HCT116 (cell line): ENCODE measurements around the gene FAM110D. TPM values are rescaled to one million over a fixed set of nuclear protein-coding genes. Genes with fewer than 3 reads are reported as not detected.
A peak's percentile ranks its signal among the peaks of the same experiment; 100 is the strongest.

Experiments used
- ATAC-seq: fragments of 200-7000 bp; cut with Tn5 transposase; 2 replicates; pipeline ENCODE4 v1.9.1; 2020; ENCODE audit warnings: mild to moderate bottlenecking, moderate library complexity
- BruUV-seq: library from RNA; stranded (reverse); fragments of 400-500 nt; replicated peaks from 2 replicates; lab custom pipeline; 2021; lab: Mats Ljungman, UMichigan
- CTCF ChIA-PET: fragments of 300-600 bp; sonication (Branson Sonifier 250); formaldehyde crosslinking; loops from one replicate; lab custom pipeline; 2021; ENCODE audit warnings: antibody characterized with exemption; lab: Charles Lee
- POLR2A ChIA-PET: fragments of 300-600, 350-600 bp; sonication (Branson Sonifier 250); formaldehyde crosslinking; loops from one replicate; lab custom pipeline; 2021; ENCODE audit warnings: antibody characterized with exemption; lab: Charles Lee
- RAD21 ChIA-PET, 2 experiments: fragments of 300-600 bp; sonication (Branson Sonifier 250); formaldehyde crosslinking; loops; one replicate each; lab custom pipeline; 2023; ENCODE audit warnings: low total read pairs in 2 of 2; ENCODE audit not compliant: uncharacterized antibody in 2 of 2, unreplicated experiment in 2 of 2, low non-redundant PET in 1 of 2; lab: Charles Lee
- DNase-seq: peaks from one replicate; pipeline ENCODE4 v3.0.0-alpha.2; 2010; ENCODE audit warnings: low read depth, low spot score
- H2AFZ ChIP-seq: fragments of 200-600 bp; shearing (Covaris generic), sonication (generic); 2 replicates; pipeline ENCODE4 v1.6.1; 2017; ENCODE audit warnings: low read depth, mixed run types, mixed read lengths, antibody characterized with exemption, low read length; ENCODE audit not compliant: poor library complexity, severe bottlenecking
- H3K27ac ChIP-seq: 2 replicates; pipeline ENCODE4 v1.5.1; 2012; ENCODE audit warnings: low read depth, low read length
- H3K27me3 ChIP-seq: fragments of 200-600 bp; sonication (generic); 2 replicates; pipeline ENCODE4 v1.6.1; 2016; ENCODE audit warnings: mixed run types, low read length, mixed read lengths; ENCODE audit not compliant: insufficient read depth
- H3K36me3 ChIP-seq, 2 experiments: fragments of 200-500 bp in 1 of 2; fragments of 200-600 bp in 1 of 2; sonication (Bioruptor generic) in 1 of 2; sonication (generic) in 1 of 2; 2 replicates each; pipeline versions ENCODE4 v1.5.1 to v1.6.1; 2014 to 2016; ENCODE audit warnings: low read length in 2 of 2, inconsistent platforms in 1 of 2, mixed read lengths in 1 of 2, mixed run types in 1 of 2; ENCODE audit not compliant: insufficient read depth in 2 of 2, control insufficient read depth in 1 of 2
- H3K4me1 ChIP-seq, 2 experiments: fragments of 200-600 bp in 1 of 2; sonication (generic) in 1 of 2; 2 replicates each; pipeline versions ENCODE4 v1.5.1 to v1.6.1; 2012 to 2017; ENCODE audit warnings: low read length in 2 of 2, inconsistent platforms in 1 of 2, mild to moderate bottlenecking in 1 of 2, mixed read lengths in 1 of 2, mixed run types in 1 of 2, moderate library complexity in 1 of 2; ENCODE audit not compliant: insufficient read depth in 2 of 2, control insufficient read depth in 1 of 2
- H3K4me2 ChIP-seq: fragments of 200-600 bp; sonication (generic); 2 replicates; pipeline ENCODE4 v1.6.1; 2017; ENCODE audit warnings: mixed run types, low read length, mixed read lengths
- H3K4me3 ChIP-seq, 2 experiments: fragments of 200-600 bp in 1 of 2; sonication (generic) in 1 of 2; replicated peaks in 1 of 2; 2 replicates each; pipeline ENCODE4 v1.5.1; 2011 to 2016; ENCODE audit warnings: low read length in 2 of 2, control low read depth in 1 of 2, low read depth in 1 of 2, mild to moderate bottlenecking in 1 of 2, mixed read lengths in 1 of 2, mixed run types in 1 of 2
- H3K79me2 ChIP-seq: fragments of 200-600 bp; sonication (generic); 2 replicates; pipeline ENCODE4 v1.6.1; 2017; ENCODE audit warnings: mild to moderate bottlenecking, mixed run types, low read length, moderate library complexity, mixed read lengths; ENCODE audit not compliant: insufficient read depth
- H3K9ac ChIP-seq: fragments of 200-600 bp; sonication (generic); 2 replicates; pipeline ENCODE4 v1.6.1; 2016; ENCODE audit warnings: low read length, mixed read lengths
- H3K9me2 ChIP-seq: fragments of 200-600 bp; sonication (generic), shearing (Covaris generic); 2 replicates; pipeline ENCODE4 v1.6.1; 2017; ENCODE audit warnings: mixed run types, mild to moderate bottlenecking, moderate library complexity; ENCODE audit not compliant: insufficient read depth
- H3K9me3 ChIP-seq, 2 experiments: fragments of 200-500 bp in 1 of 2; fragments of 200-600 bp in 1 of 2; sonication (Bioruptor generic) in 1 of 2; sonication (generic) in 1 of 2; 2 replicates each; pipeline ENCODE4 v1.6.1; 2014 to 2017; ENCODE audit warnings: low read length in 2 of 2, mixed read lengths in 2 of 2, inconsistent platforms in 1 of 2, low read depth in 1 of 2, mild to moderate bottlenecking in 1 of 2, mixed run types in 1 of 2, moderate library complexity in 1 of 2; ENCODE audit not compliant: control insufficient read depth in 1 of 2, insufficient read depth in 1 of 2
- H4K20me1 ChIP-seq: fragments of 200-600 bp; sonication (generic), shearing (Covaris generic); 2 replicates; pipeline ENCODE4 v1.6.1; 2017; ENCODE audit warnings: mixed run types, mild to moderate bottlenecking, moderate library complexity; ENCODE audit not compliant: insufficient read depth
- FOSL1 ChIP-seq: IDR thresholded peaks from 2 replicates; pipeline ENCODE4 v1.6.1; 2012; ENCODE audit warnings: low read depth
- JUND ChIP-seq: IDR thresholded peaks from 2 replicates; pipeline ENCODE4 v1.6.1; 2012
- POLR2AphosphoS5 ChIP-seq: IDR thresholded peaks from 2 replicates; pipeline ENCODE4 v1.6.1; 2011; ENCODE audit warnings: mild to moderate bottlenecking, low read depth, low read length, moderate library complexity
- RAD21 ChIP-seq: IDR thresholded peaks from 2 replicates; pipeline ENCODE4 v1.6.1; 2012; ENCODE audit warnings: low read depth, mild to moderate bottlenecking
- TCF7L2 ChIP-seq: IDR thresholded peaks from 2 replicates; pipeline ENCODE4 v1.7.0; 2011; ENCODE audit warnings: borderline replicate concordance, inconsistent platforms; ENCODE audit not compliant: insufficient read depth, insufficient read length; ENCODE audit errors: extremely low read depth
- YY1 ChIP-seq: IDR thresholded peaks from 2 replicates; pipeline ENCODE4 v1.6.1; 2011; ENCODE audit warnings: low read length, low read depth, moderate library complexity, mild to moderate bottlenecking; ENCODE audit not compliant: insufficient replicate concordance; ENCODE audit errors: extremely low read depth
- ZFX ChIP-seq: fragments of 450-650 bp; IDR thresholded peaks from 2 replicates; pipeline ENCODE4 v1.6.1; 2017
- intact Hi-C: fragments of 100-400 bp; cut with micrococcal nuclease; formaldehyde crosslinking; loops from 2 replicates; pipeline ENCODE4 v1.10.0; 2022
- total RNA-seq: library from RNA; stranded (reverse); gene quantifications from one replicate; pipeline ENCODE4 v1.2.1, GENCODE V29; 2021; ENCODE audit not compliant: unreplicated experiment
- TF ChIP-seq, protein P1 (sequence below): IDR thresholded peaks from 2 replicates; pipeline ENCODE4 v1.6.1; 2012
- TF ChIP-seq, protein P2 (sequence below): IDR thresholded peaks from 2 replicates; pipeline ENCODE4 v1.6.1; 2012
- TF ChIP-seq, protein P3 (sequence below), 3 experiments: fragments of 200-600 bp in 1 of 3; sonication (generic) in 1 of 3; IDR thresholded peaks in 2 of 3; conservative IDR thresholded peaks in 1 of 3; 2 replicates each; pipeline ENCODE4 v1.5.1; 2012 to 2017; ENCODE audit warnings: low read depth in 2 of 3, low read length in 2 of 3, antibody characterized with exemption in 1 of 3, borderline replicate concordance in 1 of 3, control low read depth in 1 of 3, mild to moderate bottlenecking in 1 of 3, mixed read lengths in 1 of 3, mixed run types in 1 of 3, moderate library complexity in 1 of 3; ENCODE audit not compliant: insufficient read depth in 1 of 3
- TF ChIP-seq, protein P4 (sequence below): IDR thresholded peaks from 2 replicates; pipeline ENCODE4 v1.6.1; 2011; ENCODE audit warnings: mild to moderate bottlenecking, low read length, moderate library complexity; ENCODE audit not compliant: insufficient replicate concordance; ENCODE audit errors: extremely low read depth

FAM110D gene
- total RNA-seq, 1 experiment from 2014 or later: 0.34 TPM

DNA sequence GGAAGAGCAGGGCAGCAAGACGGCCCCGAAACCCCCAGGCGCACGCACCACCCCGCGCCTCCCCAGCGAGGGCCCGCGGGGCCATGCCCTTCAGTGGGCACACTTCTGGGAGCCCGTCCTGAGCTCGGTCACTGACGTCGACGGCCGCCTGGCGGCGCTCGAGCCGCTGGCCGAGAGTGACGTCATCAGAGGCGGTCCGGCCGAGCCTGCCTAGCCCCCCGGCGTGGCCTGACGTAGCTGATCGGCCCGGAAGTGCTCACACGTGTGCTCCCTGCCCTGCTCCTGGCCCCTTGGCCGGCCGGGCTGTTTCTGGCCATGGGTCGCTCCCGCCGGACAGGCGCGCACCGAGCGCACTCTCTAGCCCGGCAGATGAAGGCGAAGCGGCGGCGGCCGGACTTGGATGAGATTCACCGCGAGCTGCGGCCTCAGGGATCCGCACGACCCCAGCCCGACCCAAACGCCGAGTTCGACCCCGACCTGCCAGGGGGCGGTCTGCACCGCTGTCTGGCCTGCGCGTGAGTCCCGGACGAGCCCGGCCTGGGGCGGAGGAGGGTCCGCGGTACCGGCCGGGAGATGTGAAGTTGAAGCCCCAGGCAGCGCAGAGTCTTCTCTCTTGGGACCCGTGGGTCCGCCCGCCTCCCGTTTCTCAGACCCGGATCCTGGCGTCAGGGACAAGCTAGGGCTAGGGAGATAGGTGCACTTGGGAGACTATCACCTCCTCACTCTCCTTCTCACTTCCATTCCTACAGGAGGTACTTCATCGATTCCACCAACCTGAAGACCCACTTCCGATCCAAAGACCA is 11.0 kb downstream of the FAM110D start, which contains the start of gene ZNF593:
Gene ZNF593 (plus strand): TSS at position 240 of the 803 bp plus-strand sequence. CDS start 76 bp downstream, at position 316.
- Histone ChIP-seq H3K27me3 (no peaks in the 10 kb centered on the region), H2AFZ (peak within 1 kb of the TSS; percentile 33), H3K4me3 (peak within 1 kb of the TSS; percentile 89 to 96), H3K79me2 (peaks cover 20% of the 10 kb centered on the region), H4K20me1 (no peaks in the 10 kb centered on the region), H3K4me1 (peaks cover 4 to 22% of the 10 kb centered on the region in 2 experiments; a peak in 3 of 4 replicates), H3K27ac (peak within 1 kb of the TSS; percentile 74), H3K9me2 (no peaks in the 10 kb centered on the region), H3K9me3 (no peaks in the 10 kb centered on the region), H3K36me3 (no peaks in the 10 kb centered on the region; a peak in 1 of 4 replicates), H3K9ac (peak within 1 kb of the TSS; percentile 93), H3K4me2 (peak within 1 kb of the TSS; percentile 98)
- DNase-seq: peak; percentile 86
- ChIA-PET CTCF (interaction anchor here (0.7 to 2.0 kb wide), 20 partner anchors 8 to 247 kb away, joined by 3 to 27 read pairs (median 4); partner anchors contain the start of gene CEP85), POLR2A (interaction anchor here (1.2 to 1.6 kb wide), 4 partner anchors 9 to 64 kb away, joined by 3 to 8 read pairs (median 5); partner anchors contain the start of gene CEP85), RAD21 (interaction anchor here (0.7 to 1.0 kb wide), 2 partner anchors 64 kb away, joined by 4 to 6 read pairs; partner anchors contain the start of gene CEP85 (in 2 of the 2))
- intact Hi-C loops: loop anchor here (5.0 kb wide), 3 partner anchors 133 to 222 kb away; no protein-coding TSS in a partner anchor
- BruUV-seq: TSS peak; percentile 87
- TF ChIP-seq FOSL1: no peak
- TF ChIP-seq RAD21: peak; percentile 59
- TF ChIP-seq, protein P1, sequence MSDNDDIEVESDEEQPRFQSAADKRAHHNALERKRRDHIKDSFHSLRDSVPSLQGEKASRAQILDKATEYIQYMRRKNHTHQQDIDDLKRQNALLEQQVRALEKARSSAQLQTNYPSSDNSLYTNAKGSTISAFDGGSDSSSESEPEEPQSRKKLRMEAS: peak; percentile 98
- TF ChIP-seq ZFX: peak; percentile 56; the same call in 1 of the 2 replicates
- peak; percentile 27 for TF ChIP-seq TCF7L2
- TF ChIP-seq YY1: peak; percentile 57
- TF ChIP-seq JUND: no peak
- TF ChIP-seq POLR2AphosphoS5: peak; percentile 91
- TF ChIP-seq, protein P2, sequence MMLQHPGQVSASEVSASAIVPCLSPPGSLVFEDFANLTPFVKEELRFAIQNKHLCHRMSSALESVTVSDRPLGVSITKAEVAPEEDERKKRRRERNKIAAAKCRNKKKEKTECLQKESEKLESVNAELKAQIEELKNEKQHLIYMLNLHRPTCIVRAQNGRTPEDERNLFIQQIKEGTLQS: no peak
- TF ChIP-seq, protein P3, sequence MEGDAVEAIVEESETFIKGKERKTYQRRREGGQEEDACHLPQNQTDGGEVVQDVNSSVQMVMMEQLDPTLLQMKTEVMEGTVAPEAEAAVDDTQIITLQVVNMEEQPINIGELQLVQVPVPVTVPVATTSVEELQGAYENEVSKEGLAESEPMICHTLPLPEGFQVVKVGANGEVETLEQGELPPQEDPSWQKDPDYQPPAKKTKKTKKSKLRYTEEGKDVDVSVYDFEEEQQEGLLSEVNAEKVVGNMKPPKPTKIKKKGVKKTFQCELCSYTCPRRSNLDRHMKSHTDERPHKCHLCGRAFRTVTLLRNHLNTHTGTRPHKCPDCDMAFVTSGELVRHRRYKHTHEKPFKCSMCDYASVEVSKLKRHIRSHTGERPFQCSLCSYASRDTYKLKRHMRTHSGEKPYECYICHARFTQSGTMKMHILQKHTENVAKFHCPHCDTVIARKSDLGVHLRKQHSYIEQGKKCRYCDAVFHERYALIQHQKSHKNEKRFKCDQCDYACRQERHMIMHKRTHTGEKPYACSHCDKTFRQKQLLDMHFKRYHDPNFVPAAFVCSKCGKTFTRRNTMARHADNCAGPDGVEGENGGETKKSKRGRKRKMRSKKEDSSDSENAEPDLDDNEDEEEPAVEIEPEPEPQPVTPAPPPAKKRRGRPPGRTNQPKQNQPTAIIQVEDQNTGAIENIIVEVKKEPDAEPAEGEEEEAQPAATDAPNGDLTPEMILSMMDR (IDR thresholded peaks at IDR 0.05 in 2 of 3, conservative IDR thresholded peaks at IDR 0.05 in 1 of 3; ENCODE audit: borderline replicate concordance in 1 of 3, insufficient read depth in 1 of 3, low read depth in 2 of 3, low read length in 2 of 3): peak; percentile 80 to 84 (median 81)
- TF ChIP-seq, protein P4, sequence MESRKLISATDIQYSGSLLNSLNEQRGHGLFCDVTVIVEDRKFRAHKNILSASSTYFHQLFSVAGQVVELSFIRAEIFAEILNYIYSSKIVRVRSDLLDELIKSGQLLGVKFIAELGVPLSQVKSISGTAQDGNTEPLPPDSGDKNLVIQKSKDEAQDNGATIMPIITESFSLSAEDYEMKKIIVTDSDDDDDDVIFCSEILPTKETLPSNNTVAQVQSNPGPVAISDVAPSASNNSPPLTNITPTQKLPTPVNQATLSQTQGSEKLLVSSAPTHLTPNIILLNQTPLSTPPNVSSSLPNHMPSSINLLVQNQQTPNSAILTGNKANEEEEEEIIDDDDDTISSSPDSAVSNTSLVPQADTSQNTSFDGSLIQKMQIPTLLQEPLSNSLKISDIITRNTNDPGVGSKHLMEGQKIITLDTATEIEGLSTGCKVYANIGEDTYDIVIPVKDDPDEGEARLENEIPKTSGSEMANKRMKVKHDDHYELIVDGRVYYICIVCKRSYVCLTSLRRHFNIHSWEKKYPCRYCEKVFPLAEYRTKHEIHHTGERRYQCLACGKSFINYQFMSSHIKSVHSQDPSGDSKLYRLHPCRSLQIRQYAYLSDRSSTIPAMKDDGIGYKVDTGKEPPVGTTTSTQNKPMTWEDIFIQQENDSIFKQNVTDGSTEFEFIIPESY: peak; percentile 43
- ATAC-seq: peak; percentile 92
